DND-41 (cell line): ENCODE data around the gene BCL7A.

Experiments
- ATAC-seq: fragments of 200-7000 bp; cut with Tn5 transposase; 3 replicates; pipeline ENCODE4 v1.9.1; 2021; ENCODE audit warnings: low read depth; ENCODE audit not compliant: insufficient read depth
- DNase-seq: peaks from one replicate; pipeline ENCODE4 v3.0.0-alpha.2; 2020
- H2AFZ ChIP-seq: 2 replicates; pipeline ENCODE4 v1.6.0; 2012; ENCODE audit warnings: low read depth, low read length
- H3K27ac ChIP-seq: 2 replicates; pipeline ENCODE4 v1.5.1; 2012; ENCODE audit warnings: low read length, inconsistent platforms
- H3K27me3 ChIP-seq: fragments of 200-600 bp; sonication (generic); 2 replicates; pipeline ENCODE4 v1.6.0; 2012; ENCODE audit warnings: low read length, mild to moderate bottlenecking, inconsistent platforms; ENCODE audit not compliant: insufficient read depth, poor library complexity
- H3K36me3 ChIP-seq: 2 replicates; pipeline ENCODE4 v1.5.1; 2012; ENCODE audit warnings: low read length, inconsistent platforms; ENCODE audit not compliant: insufficient read depth
- H3K4me1 ChIP-seq: 2 replicates; pipeline ENCODE4 v1.5.1; 2012; ENCODE audit warnings: mild to moderate bottlenecking, low read length; ENCODE audit not compliant: insufficient read depth
- H3K4me2 ChIP-seq: 2 replicates; pipeline ENCODE4 v1.6.0; 2012; ENCODE audit warnings: mild to moderate bottlenecking, moderate library complexity, low read length, inconsistent platforms; ENCODE audit not compliant: insufficient read depth
- H3K4me3 ChIP-seq, 2 experiments: fragments of 200-600 bp in 1 of 2; shearing (Covaris generic) in 1 of 2; 2 replicates each; pipeline ENCODE4 v1.5.1; 2012 to 2016; ENCODE audit warnings: inconsistent platforms in 2 of 2, low read length in 2 of 2, mild to moderate bottlenecking in 2 of 2, low read depth in 1 of 2, moderate library complexity in 1 of 2
- H3K79me2 ChIP-seq: 2 replicates; pipeline ENCODE4 v1.6.0; 2012; ENCODE audit warnings: low read length, inconsistent platforms; ENCODE audit not compliant: insufficient read depth
- H3K9ac ChIP-seq: 2 replicates; pipeline ENCODE4 v1.6.0; 2012; ENCODE audit warnings: low read depth, mild to moderate bottlenecking, inconsistent platforms, low read length, moderate library complexity
- H3K9me3 ChIP-seq: 2 replicates; pipeline ENCODE4 v1.5.1; 2012; ENCODE audit warnings: low read length, moderate library complexity, mild to moderate bottlenecking, inconsistent platforms; ENCODE audit not compliant: insufficient read depth, severe bottlenecking
- H4K20me1 ChIP-seq: 2 replicates; pipeline ENCODE4 v1.6.0; 2012; ENCODE audit warnings: low read length; ENCODE audit not compliant: insufficient read depth
- EZH2 ChIP-seq: IDR thresholded peaks from 3 replicates; pipeline ENCODE4 v1.6.1; 2012; ENCODE audit warnings: borderline replicate concordance, low read depth, mild to moderate bottlenecking, moderate library complexity, low read length, inconsistent platforms; ENCODE audit not compliant: severe bottlenecking
- TF ChIP-seq, protein P1 (sequence below): IDR thresholded peaks from 2 replicates; pipeline ENCODE4 v1.5.1; 2012; ENCODE audit warnings: borderline replicate concordance, low read length, moderate library complexity, mild to moderate bottlenecking; ENCODE audit not compliant: poor library complexity, severe bottlenecking; ENCODE audit errors: extremely low read depth

BCL7A gene

DNA sequence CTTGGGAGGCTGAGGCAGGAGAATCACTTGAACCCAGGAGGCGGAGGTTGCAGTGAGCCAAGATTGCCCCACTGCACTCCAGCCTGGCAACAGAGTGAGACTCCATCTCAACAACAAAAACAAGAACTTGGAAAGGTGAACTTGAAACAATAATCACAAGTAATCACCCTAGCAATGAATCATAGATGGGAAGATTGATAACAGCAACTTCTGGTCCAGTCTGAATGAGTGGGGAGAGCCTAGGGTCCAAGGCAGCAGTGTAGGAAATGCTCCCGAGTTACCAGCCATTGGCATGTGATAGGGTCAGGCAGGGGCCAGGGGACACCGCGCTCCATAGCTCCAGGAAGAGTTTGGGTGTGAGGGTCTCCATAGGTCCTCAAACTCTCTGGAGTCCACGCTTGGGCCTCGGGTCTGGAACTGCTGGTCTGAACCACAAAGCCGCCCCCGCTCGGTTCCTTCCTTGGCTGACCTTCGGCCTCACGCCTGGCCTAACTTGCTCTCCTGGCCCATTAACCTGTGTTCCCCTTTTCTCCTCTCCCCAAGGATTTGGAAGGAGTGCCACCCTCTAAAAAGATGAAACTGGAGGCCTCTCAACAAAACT is 37.0 kb downstream of the BCL7A start:
- Histone ChIP-seq H4K20me1 (peaks cover 26% of the 10 kb centered on the region), H3K27me3 (no peaks in the 10 kb centered on the region), H3K4me3 (no peak overlapping the region), H3K9me3 (no peaks in the 10 kb centered on the region), H2AFZ (no peak overlapping the region), H3K4me1 (no peaks in the 10 kb centered on the region), H3K9ac (no peak overlapping the region), H3K4me2 (no peak overlapping the region), H3K36me3 (peaks cover 82% of the 10 kb centered on the region), H3K27ac (no peak overlapping the region), H3K79me2 (peaks cover 5% of the 10 kb centered on the region; the same call in 1 of the 2 replicates)
- TF ChIP-seq EZH2 = no peak
- TF ChIP-seq, protein P1, sequence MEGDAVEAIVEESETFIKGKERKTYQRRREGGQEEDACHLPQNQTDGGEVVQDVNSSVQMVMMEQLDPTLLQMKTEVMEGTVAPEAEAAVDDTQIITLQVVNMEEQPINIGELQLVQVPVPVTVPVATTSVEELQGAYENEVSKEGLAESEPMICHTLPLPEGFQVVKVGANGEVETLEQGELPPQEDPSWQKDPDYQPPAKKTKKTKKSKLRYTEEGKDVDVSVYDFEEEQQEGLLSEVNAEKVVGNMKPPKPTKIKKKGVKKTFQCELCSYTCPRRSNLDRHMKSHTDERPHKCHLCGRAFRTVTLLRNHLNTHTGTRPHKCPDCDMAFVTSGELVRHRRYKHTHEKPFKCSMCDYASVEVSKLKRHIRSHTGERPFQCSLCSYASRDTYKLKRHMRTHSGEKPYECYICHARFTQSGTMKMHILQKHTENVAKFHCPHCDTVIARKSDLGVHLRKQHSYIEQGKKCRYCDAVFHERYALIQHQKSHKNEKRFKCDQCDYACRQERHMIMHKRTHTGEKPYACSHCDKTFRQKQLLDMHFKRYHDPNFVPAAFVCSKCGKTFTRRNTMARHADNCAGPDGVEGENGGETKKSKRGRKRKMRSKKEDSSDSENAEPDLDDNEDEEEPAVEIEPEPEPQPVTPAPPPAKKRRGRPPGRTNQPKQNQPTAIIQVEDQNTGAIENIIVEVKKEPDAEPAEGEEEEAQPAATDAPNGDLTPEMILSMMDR = no peak
- ATAC-seq = no peak
- DNase-seq = no peak

DNA sequence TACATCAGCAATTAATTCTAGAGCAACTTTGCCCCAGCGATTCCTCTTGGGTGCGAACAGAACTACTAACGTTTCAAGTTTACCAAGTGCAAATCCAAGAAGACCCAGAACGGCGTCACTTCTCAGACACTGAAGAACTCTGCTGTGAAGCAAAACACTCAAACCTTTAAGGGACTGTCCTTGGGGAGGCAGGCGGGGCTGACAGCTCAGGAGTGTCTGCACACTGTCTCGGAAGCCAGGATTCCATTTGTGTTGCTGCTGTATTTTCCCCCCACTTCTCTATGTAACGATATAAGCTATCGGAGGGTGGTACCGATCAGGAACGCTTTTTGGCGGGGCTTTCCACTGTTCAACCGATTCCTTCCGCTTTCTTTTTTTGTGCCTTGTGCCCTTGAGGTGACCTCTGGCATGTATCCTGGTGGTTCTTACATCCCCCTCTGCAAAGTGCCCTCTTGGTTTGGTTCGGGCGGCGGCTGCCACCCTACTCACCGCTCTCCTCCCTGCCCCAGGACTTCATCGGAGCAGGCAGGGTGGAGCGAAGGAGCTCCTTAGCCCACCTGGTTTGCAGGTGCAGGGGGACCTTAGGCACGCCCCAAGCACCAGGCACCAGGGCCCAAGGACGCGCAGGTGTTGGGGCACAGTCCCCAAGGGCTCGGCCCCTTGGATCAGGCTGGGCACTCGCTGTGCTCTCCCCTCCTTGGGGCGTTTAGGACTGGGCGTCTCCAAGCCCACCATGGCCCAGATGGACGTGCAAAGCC is 37.7 kb downstream of the BCL7A start:
- H3K27me3 ChIP-seq = no peaks in the 10 kb centered on the region
- peaks cover 5% of the 10 kb centered on the region; the same call in 1 of the 2 replicates for H3K79me2 ChIP-seq
- peaks cover 75% of the 10 kb centered on the region for H3K36me3 ChIP-seq
- H3K9me3 ChIP-seq = no peaks in the 10 kb centered on the region
- H3K4me3 ChIP-seq = no peak overlapping the region
- DNase-seq (no peak), ATAC-seq (no peak)
- no peaks in the 10 kb centered on the region for H3K4me1 ChIP-seq
- no peak overlapping the region for H3K9ac ChIP-seq
- H3K27ac ChIP-seq = no peak overlapping the region
- no peak overlapping the region for H3K4me2 ChIP-seq
- H4K20me1 ChIP-seq = peaks cover 25% of the 10 kb centered on the region
- no peak for TF ChIP-seq EZH2
- TF ChIP-seq, protein P1 = no peak
- no peak overlapping the region for H2AFZ ChIP-seq

DNA sequence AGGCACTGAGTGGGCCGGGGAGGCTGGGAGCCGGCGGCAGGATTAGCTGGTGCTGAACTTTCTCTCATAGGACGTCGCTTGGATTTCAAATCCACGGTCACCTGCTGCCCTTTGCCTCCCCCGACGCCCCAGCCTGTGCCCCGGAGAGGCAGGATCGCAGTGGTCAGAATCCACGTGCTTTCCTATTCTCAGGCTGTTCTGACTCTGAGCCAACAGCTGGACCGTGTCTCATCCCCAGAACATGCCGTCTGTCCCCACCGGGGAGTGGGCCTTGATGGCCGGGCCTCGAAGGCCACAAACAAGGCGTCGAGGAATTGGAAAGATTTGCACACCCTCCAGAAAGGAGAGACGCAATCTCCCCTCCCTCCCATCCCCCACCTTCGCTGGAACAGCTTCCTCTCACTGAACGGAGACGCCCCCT is 38.4 kb downstream of the BCL7A start:
- H3K79me2 ChIP-seq = peaks cover 5% of the 10 kb centered on the region; the same call in 1 of the 2 replicates
- H3K9me3 ChIP-seq = no peaks in the 10 kb centered on the region
- TF ChIP-seq, protein P1 = no peak
- TF ChIP-seq EZH2 = no peak
- DNase-seq (no peak), ATAC-seq (no peak)
- H3K27ac ChIP-seq = no peak overlapping the region
- H3K9ac ChIP-seq = no peak overlapping the region
- H4K20me1 ChIP-seq = peaks cover 18% of the 10 kb centered on the region
- no peak overlapping the region for H3K4me3 ChIP-seq
- no peak overlapping the region for H3K4me2 ChIP-seq
- no peaks in the 10 kb centered on the region for H3K4me1 ChIP-seq
- peaks cover 68% of the 10 kb centered on the region for H3K36me3 ChIP-seq
- no peak overlapping the region for H2AFZ ChIP-seq
- no peaks in the 10 kb centered on the region for H3K27me3 ChIP-seq
